Astrocyte (in vitro differentiated cells and primary cell): ENCODE data around the gene CDH23. TPM values are rescaled to one million over a fixed set of nuclear protein-coding genes. Genes with fewer than 3 reads are reported as not detected.

Source experiments
- DNase-seq: peaks from one replicate; pipeline ENCODE4 v3.0.0-alpha.2; 2010; ENCODE audit warnings: low read depth
- FAIRE-seq: peaks from 2 replicates; lab custom pipeline; 2011; peaks lifted over from hg19 to GRCh38; lab: Jason Lieb, UNC
- H2AFZ ChIP-seq: 2 replicates; pipeline ENCODE4 v1.6.0; 2012; ENCODE audit warnings: low read depth, low read length, inconsistent platforms
- H3K27ac ChIP-seq: 2 replicates; pipeline ENCODE4 v1.5.1; 2011; ENCODE audit warnings: low read depth, low read length, inconsistent platforms
- H3K27me3 ChIP-seq: 2 replicates; pipeline ENCODE4 v1.6.0; 2011; ENCODE audit warnings: low read length, inconsistent platforms; ENCODE audit not compliant: insufficient read depth
- H3K36me3 ChIP-seq: 2 replicates; pipeline ENCODE4 v1.5.1; 2011; ENCODE audit warnings: low read length, inconsistent platforms; ENCODE audit not compliant: insufficient read depth
- H3K4me1 ChIP-seq: 2 replicates; pipeline ENCODE4 v1.5.1; 2011; ENCODE audit warnings: low read length, inconsistent platforms; ENCODE audit not compliant: insufficient read depth
- H3K4me2 ChIP-seq: 2 replicates; pipeline ENCODE4 v1.6.0; 2012; ENCODE audit warnings: low read length, inconsistent platforms
- H3K4me3 ChIP-seq: 2 replicates; pipeline ENCODE4 v1.5.1; 2011; ENCODE audit warnings: low read depth, mild to moderate bottlenecking, low read length, inconsistent platforms; ENCODE audit not compliant: insufficient read depth
- H3K79me2 ChIP-seq: 2 replicates; pipeline ENCODE4 v1.6.0; 2012; ENCODE audit warnings: mild to moderate bottlenecking, low read length, inconsistent platforms; ENCODE audit not compliant: insufficient read depth
- H3K9ac ChIP-seq: 2 replicates; pipeline ENCODE4 v1.6.0; 2012; ENCODE audit warnings: mild to moderate bottlenecking, low read length, inconsistent platforms
- H3K9me3 ChIP-seq: 2 replicates; pipeline ENCODE4 v1.5.1; 2012; ENCODE audit warnings: low read depth, mild to moderate bottlenecking, low read length, inconsistent platforms; ENCODE audit not compliant: insufficient read depth
- H4K20me1 ChIP-seq: 2 replicates; pipeline ENCODE4 v1.6.0; 2012; ENCODE audit warnings: low read length, inconsistent platforms; ENCODE audit not compliant: insufficient read depth
- H3K27ac Mint-ChIP-seq: one replicate; pipeline ENCODE4 v1.8.0; 2021; ENCODE audit warnings: mild to moderate bottlenecking, mixed read lengths; ENCODE audit not compliant: unreplicated experiment
- H3K27me3 Mint-ChIP-seq: one replicate; pipeline ENCODE4 v1.8.0; 2021; ENCODE audit warnings: low read depth, mixed read lengths; ENCODE audit not compliant: unreplicated experiment
- H3K36me3 Mint-ChIP-seq: one replicate; pipeline ENCODE4 v1.8.0; 2021; ENCODE audit warnings: low read depth, mixed read lengths; ENCODE audit not compliant: unreplicated experiment
- H3K4me1 Mint-ChIP-seq: one replicate; pipeline ENCODE4 v1.8.0; 2021; ENCODE audit warnings: low read depth, mixed read lengths; ENCODE audit not compliant: unreplicated experiment
- H3K4me3 Mint-ChIP-seq: one replicate; pipeline ENCODE4 v1.8.0; 2021; ENCODE audit warnings: mild to moderate bottlenecking, moderate library complexity, mixed read lengths; ENCODE audit not compliant: unreplicated experiment
- H3K9me3 Mint-ChIP-seq: one replicate; pipeline ENCODE4 v1.8.0; 2021; ENCODE audit warnings: mild to moderate bottlenecking, mixed read lengths; ENCODE audit not compliant: unreplicated experiment
- CTCF ChIP-seq: IDR thresholded peaks from 2 replicates; pipeline ENCODE4 v1.5.1; 2011; ENCODE audit warnings: low read depth, mild to moderate bottlenecking, inconsistent platforms, low read length, moderate library complexity; ENCODE audit not compliant: insufficient read depth
- EZH2 ChIP-seq: IDR thresholded peaks from 2 replicates; pipeline ENCODE4 v1.6.1; 2012; ENCODE audit warnings: mild to moderate bottlenecking, low read length, inconsistent platforms; ENCODE audit not compliant: insufficient read depth
- total RNA-seq: library from RNA; stranded (reverse); gene quantifications from 2 replicates; pipeline ENCODE4 v1.2.1, GENCODE V29; 2021

Gene CDH23
- total RNA-seq, 1 donor from 2014 or later, result not detected

GRCh38 chr10:71483885-71484751, 87.4 kb downstream of the CDH23 start:
- no peak for DNase-seq
- Histone ChIP-seq H3K4me2 (no peak overlapping the region), H3K9me3 (no peaks in the 10 kb centered on the region), H3K9ac (no peak overlapping the region), H4K20me1 (no peaks in the 10 kb centered on the region), H2AFZ (no peak overlapping the region), H3K4me3 (no peak overlapping the region), H3K27ac (no peak overlapping the region), H3K27me3 (peaks cover 29% of the 10 kb centered on the region), H3K36me3 (no peaks in the 10 kb centered on the region), H3K4me1 (no peaks in the 10 kb centered on the region), H3K79me2 (no peaks in the 10 kb centered on the region)
- peaks cover 55% of the 10 kb centered on the region for H3K27me3 Mint-ChIP-seq
- H3K27ac Mint-ChIP-seq, result no peak overlapping the region
- peaks cover 6% of the 10 kb centered on the region for H3K9me3 Mint-ChIP-seq
- H3K4me1 Mint-ChIP-seq, result no peaks in the 10 kb centered on the region
- no peak for FAIRE-seq
- no peak for TF ChIP-seq CTCF
- TF ChIP-seq EZH2, result no peak
- H3K4me3 Mint-ChIP-seq, result no peak overlapping the region
- no peaks in the 10 kb centered on the region for H3K36me3 Mint-ChIP-seq

GRCh38 chr10:71486484-71487114, 89.9 kb downstream of the CDH23 start:
- no peak overlapping the region for H3K4me3 ChIP-seq
- no peak overlapping the region for H3K27ac Mint-ChIP-seq
- H3K4me2 ChIP-seq, result no peak overlapping the region
- TF ChIP-seq EZH2 (no peak), CTCF (peak; percentile 67)
- no peaks in the 10 kb centered on the region for H4K20me1 ChIP-seq
- H3K4me1 Mint-ChIP-seq, result no peaks in the 10 kb centered on the region
- no peak overlapping the region for H3K4me3 Mint-ChIP-seq
- DNase-seq, result peak; percentile 11
- peaks cover 15% of the 10 kb centered on the region for H3K9me3 Mint-ChIP-seq
- no peak overlapping the region for H2AFZ ChIP-seq
- peaks cover 18% of the 10 kb centered on the region for H3K27me3 ChIP-seq
- FAIRE-seq, result no peak
- H3K27ac ChIP-seq, result no peak overlapping the region
- peaks cover 44% of the 10 kb centered on the region for H3K27me3 Mint-ChIP-seq
- no peaks in the 10 kb centered on the region for H3K36me3 ChIP-seq
- no peaks in the 10 kb centered on the region for H3K4me1 ChIP-seq
- no peaks in the 10 kb centered on the region for H3K79me2 ChIP-seq
- H3K36me3 Mint-ChIP-seq, result no peaks in the 10 kb centered on the region
- no peaks in the 10 kb centered on the region for H3K9me3 ChIP-seq
- no peak overlapping the region for H3K9ac ChIP-seq

- peaks cover 15% of the 10 kb centered on the region for H3K9me3 Mint-ChIP-seq
- TF ChIP-seq CTCF (no peak), EZH2 (no peak)
- H3K27ac Mint-ChIP-seq, result no peak overlapping the region
- no peaks in the 10 kb centered on the region for H4K20me1 ChIP-seq
- H3K27me3 Mint-ChIP-seq, result peaks cover 45% of the 10 kb centered on the region
- no peaks in the 10 kb centered on the region for H3K36me3 Mint-ChIP-seq
- no peaks in the 10 kb centered on the region for H3K4me1 ChIP-seq
- peaks cover 20% of the 10 kb centered on the region for H3K27me3 ChIP-seq
- H3K9me3 ChIP-seq, result no peaks in the 10 kb centered on the region
- no peak for DNase-seq
- no peak overlapping the region for H3K9ac ChIP-seq
- no peaks in the 10 kb centered on the region for H3K4me1 Mint-ChIP-seq
- no peak overlapping the region for H3K4me3 Mint-ChIP-seq
- no peaks in the 10 kb centered on the region for H3K79me2 ChIP-seq
- no peak overlapping the region for H3K4me3 ChIP-seq
- FAIRE-seq, result no peak
- no peaks in the 10 kb centered on the region for H3K36me3 ChIP-seq
- no peak overlapping the region for H3K4me2 ChIP-seq
- no peak overlapping the region for H3K27ac ChIP-seq
- no peak overlapping the region for H2AFZ ChIP-seq
Measured at GRCh38 chr10:71487726-71488125, 91.0 kb downstream of the CDH23 start.
